SKM-1 (cell line): ENCODE measurements around the gene PPM1H.

Experiments used
- DNase-seq: peaks from one replicate; lab custom pipeline; 2025; ENCODE audit not compliant: unreplicated experiment; lab: John Stamatoyannopoulos, UW

PPM1H gene

DNA sequence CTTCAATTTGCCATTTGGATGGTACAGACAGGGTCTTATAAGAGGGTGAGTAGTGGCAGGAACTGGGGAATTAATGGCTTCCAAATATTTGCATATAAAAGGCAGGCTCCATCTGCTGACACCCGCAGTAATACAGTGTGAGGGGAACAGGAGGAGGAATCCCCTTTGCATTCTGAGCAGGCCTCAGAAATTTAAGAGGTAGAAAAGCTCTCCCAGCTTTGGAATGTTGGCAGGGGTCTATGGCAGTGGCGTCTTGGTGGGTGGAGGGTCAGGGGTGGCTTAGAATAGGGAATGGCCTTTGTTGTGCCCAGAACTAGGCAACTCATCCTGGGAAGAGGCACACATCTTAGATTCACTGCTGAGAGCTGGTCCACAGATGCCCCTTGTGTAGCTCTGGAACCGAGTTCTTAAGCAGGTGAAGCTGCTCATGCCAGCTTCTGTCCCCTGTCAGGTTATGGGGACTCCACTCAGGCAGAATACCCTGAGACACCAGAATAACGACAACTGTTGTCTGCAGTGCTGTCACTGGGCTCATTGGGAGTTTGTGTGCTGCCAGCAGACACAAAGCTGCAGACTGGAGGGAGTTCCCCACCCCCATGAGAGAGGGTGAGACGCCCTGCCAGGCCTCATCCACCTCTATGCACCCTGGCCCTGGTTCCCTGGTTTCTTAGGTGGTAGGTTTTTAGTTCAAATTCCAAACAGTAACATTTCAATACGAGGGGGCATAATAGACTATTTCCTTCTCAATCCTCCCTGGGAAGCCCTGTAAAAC, 278.2 kb downstream of the PPM1H start:
- DNase-seq, result no peak

DNA sequence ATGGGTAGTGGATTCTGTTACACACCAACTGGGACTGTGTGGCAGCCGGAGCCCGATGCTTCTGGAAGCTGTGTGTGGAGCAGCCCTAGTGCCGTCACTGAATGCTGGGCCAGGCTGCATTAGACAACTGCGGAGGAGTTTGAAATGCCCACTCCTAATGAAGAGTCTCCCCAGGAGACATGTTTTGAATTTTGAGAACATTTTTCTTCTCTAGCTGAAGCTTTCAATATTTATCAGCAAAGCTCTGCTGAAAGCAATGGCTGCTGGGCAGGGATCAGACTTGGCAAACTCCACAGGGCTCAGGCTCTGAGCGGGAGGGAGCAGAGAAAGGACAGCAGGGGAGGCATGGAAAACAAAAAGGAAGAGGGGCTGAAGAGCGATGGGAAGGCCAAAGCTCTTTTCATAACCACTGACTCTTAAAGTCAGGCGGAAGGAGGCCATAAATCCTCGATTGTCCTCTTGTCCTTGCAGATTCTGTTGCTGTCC, 279.2 kb downstream of the PPM1H start:
- DNase-seq, result no peak

DNA sequence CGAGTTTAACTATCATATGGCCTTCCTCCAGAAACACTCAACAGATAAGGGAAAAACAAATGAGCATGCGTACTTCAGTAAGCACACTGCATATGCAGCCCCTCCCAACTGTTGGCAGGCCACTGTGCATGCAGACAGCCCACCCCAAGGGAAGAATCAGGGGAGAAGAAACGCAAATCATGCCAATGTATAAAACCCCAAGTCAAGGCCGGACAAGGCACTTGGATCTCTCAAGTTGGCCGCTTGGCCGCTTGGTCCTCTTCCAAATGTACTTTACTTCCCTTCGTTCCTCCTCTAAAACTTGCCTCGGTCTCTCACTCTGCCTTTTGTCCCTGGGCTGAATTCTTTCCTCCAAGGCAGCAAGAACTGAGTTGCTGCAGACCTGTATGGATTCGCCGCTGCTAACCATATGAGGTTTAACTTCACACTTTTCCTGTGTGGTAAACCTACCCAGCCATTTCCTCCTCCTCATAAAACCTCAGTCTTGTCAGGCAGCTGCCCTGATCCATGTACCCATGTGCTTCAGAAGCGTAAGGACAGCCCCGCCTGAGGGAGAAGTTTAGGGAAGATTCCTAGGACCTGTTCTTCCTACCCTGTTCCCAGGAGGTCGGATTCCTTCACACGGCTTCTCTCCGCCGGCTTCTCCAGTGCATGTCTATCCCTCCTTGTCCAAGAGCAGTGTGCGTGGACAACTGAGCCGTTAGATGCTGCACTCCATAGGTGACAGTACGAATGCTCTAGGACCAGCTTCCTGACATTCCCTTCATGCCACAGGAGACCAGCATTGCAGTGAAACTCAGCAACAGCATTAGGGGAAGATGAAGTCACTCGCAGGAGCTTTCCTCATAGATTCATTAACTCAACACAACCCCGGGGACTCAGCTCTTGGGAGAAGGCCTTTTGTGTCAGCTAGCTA, 280.4 kb downstream of the PPM1H start:
- no peak for DNase-seq

DNA sequence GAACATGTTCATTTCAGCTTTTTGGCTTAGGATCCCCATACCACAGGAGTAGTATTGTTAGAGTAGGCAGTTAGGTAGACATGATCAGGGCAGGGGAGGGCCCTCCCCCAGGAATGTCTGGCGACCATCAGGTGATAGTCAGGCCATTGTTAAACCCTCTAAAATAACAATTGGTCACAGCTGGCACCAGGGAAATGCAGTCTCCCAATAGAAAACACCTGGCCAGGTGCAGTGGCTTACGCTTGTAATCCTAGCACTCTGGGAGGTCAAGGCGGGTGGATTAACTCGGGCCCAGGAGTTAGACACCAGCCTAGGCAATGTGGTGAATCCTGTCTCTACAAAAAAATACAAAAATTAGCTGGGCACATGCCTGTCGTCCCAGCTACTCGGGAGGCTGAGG, 281.2 kb downstream of the PPM1H start:
- DNase-seq, result no peak

DNA sequence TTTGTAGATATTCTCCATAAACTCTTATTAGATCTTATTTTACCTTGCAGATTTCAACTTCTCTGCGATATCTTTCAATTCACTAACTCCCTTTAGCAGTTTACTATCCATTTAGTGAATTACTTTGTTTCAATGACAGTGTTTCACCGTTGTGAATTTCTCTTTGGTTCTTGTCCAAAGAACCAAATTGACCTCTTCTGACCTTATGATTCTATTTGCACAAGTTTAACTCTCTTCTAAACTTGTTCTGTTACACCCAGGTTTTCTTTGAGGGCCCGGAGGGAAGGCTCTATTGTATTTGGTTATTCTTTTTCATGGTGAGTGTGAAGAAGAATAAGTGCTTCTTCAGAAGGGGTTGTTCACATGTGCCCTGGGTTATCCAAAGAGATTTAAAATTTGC, 281.6 kb downstream of the PPM1H start:
- no peak for DNase-seq

- no peak for DNase-seq
Observed at GRCh38 chr12:62651138-62651537, 283.8 kb downstream of the PPM1H start.

DNA sequence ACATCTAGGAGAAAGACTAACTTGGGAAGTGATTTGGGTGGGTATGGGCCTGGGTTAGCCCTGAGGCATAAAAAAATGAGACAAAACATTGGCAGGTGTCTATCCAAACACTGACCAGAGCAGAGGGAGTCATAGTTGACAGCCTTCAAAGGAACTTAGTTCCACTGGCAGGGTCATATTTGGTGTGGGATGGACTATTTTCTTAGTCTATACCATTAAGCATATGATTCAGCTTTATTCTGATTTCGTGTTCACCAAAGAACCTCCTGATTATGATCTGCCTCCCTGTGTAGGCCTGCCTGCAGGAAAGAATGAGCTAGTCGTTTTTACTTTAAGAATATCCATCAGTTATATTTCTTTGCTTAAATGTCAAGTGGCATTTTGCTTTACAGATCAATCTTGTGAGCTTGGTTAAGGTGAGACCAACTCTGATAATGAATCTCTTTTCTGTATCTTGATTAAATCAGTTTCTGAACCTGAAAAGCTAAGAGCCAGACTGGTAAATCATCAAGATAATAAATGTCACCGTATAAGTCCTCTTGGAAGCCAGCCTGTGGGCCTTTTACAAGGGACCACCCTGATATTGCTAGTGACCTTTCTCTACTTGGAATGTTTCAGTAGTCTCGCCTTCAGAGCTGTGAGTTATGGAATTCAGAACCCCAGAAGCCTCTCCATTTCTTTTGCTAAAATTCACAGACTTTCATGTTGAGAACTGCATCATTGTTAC, 285.4 kb downstream of the PPM1H start:
- DNase-seq, result no peak

DNA sequence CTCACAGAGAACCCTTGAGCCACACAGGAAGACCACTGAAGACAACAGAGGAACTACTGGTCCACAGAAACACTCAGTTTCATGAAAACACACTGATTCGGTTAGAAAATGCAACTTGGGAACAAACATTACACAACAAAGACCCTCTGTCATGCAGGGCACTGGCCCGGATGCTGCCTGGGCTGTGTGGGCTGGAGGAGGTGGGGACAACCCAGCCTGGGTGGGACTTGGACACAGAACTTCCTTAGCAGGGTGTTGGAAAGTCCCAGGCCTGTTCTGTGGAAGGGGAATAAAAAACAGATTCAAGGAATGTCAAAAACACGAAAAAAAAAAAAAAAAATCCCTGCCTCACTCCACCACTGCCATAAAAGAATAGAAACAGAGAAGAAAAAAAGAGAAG, 287.4 kb downstream of the PPM1H start:
- DNase-seq, result no peak

DNA sequence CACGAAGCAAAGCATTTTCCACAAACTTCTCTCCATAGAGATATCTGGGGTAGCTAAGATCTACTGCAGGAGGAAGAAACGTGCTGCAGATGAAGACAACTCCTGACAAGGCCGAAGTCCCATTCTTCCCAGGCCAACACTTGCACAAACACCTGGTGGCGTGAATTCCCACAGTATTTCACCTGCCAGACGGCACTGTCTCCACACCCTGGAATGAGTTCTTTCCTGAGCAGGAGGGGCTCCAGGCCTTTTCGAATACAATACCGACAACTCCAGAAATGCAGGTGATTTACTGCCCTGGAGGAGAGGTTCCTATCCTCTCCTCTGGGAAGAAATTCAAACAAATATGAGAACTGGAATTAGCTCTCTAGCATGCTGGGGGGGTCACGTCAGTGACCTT, 288.4 kb downstream of the PPM1H start:
- no peak for DNase-seq

GRCh38 chr12:62643486-62643885, 291.5 kb downstream of the PPM1H start:
- DNase-seq, result no peak

DNA sequence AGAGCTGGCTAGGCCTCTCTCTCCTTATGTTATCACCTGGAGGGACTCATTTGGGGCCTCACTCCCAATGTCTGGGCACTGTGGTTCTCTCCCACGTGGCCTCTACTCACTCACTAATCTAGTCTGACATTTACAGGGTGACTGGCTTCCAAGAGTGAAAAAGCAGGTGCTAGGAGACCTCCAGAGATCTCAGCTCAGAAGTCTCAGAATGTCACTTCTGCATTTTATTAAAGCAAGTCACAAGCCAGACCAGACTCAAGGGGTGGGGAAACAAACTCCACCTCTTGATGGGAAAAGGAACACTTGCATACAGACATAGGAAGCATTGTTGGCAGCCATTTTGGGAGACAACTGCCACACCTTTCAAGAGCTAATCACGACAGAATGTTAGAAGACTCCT, 292.5 kb downstream of the PPM1H start:
- no peak for DNase-seq

DNA sequence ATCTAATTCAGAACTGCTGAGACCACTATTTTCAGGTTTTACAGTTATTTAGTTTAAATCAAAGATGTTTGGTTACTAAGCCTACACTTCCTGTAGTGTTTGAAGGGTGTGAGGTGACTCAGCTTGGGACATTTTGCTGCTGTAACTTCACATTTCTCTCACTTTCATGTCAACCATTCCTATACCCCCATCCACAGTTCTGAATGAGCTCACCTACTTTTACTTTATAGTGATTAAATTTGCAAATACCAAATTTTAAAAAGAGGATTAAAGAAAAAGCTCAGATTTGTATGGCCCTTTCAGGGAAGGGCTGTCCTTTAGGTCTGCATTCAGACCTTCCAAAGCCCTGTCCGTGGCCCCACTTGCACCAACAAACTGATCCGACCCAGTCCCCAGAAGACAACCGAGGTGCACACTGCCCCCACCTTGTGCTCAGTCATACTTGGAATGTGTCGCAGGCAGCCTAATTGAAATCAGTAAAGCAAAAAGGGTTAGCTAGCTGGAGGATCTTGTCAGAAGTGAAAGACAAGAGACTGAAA, 294.0 kb downstream of the PPM1H start:
- no peak for DNase-seq

DNA sequence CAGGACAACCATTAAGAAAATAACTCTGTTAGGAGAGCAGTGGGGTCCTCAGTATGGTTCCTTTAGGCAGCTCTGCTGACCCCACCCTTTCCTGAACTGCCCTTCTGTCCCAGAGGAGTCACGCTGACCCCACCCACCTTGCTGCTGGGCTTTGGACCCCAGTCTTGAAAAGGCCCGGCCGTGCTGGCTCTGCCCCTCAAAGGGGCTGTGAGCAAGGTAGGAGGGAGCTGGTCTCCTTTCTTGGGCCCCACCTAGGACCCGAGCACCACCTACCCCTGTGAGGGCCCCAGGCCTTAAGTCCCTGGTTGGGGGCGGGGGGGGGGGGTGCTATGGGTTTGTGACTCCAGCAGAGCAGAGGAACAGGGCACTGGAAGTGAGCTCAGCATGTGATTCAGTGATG, 297.3 kb downstream of the PPM1H start:
- DNase-seq, result no peak

GRCh38 chr12:62635649-62636048, 299.3 kb downstream of the PPM1H start:
- no peak for DNase-seq

- no peak for DNase-seq
Observed at GRCh38 chr12:62632411-62632918, 302.5 kb downstream of the PPM1H start.

- no peak for DNase-seq
Observed at GRCh38 chr12:62631471-62632410, 303.2 kb downstream of the PPM1H start.

DNA sequence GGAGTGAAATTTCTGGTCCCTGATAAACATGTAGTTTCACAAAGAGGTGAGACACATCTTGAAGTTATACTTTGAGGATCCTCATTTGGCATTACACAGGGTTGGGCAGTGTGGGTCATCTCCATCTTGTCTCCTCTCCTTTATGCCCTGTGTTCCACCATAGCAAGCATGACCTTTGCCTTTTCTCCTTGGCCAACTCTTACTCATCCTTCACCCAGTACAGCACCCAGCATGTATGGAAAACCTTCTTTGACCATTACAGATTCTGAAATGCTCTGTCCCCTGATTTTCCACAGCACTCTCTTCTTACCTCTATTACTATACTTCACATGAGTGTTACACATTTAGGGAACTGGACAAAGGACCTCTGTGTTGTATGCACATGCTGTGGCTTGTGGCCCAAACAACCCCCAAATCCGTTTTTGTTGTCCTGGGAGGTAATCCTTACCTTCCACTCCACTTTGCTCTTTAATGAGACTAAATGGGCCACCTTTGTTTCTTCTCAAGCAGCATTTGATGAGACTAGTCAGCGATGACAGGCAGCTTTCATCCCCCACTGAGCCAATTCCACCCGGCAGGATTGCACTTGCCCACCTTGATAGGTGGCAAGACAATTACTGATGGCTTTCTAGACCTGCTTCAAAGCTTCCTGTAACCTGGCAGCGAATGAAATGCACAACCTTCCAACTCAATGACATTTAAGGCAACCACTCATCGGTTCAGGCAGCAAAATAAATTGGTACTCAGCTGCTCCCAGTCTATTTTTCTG, 304.8 kb downstream of the PPM1H start:
- DNase-seq, result no peak

DNA sequence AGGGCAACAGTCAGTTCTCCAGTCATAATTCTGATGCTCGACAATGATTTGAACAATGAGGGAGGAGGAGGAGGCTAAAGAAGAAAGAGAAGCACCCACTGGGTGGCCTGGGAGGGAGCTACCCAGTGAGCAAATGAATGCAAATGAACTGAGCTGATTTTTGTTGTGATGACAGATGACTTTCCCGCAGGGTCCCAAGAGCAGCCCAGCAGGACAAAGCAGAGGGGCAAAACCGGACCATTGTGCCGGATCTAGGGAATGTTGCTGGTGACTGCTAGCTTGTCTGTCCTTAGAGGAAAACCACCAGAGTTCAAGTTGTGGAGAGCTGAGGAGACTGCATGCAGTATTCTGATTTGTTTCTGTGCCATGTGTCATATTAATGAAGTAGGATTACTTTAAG, 305.5 kb downstream of the PPM1H start:
- no peak for DNase-seq

GRCh38 chr12:62627181-62627580, 307.8 kb downstream of the PPM1H start:
- DNase-seq, result no peak
